GM12892 (cell line): ENCODE results near the gene S100A12.

Experiments used
- POLR2A ChIP-seq: IDR thresholded peaks from 2 replicates; pipeline ENCODE4 v1.6.1; 2011; ENCODE audit warnings: low read depth, low read length, control low read depth
- POLR2AphosphoS5 ChIP-seq: IDR thresholded peaks from 2 replicates; pipeline ENCODE4 v1.6.1; 2011; ENCODE audit warnings: low read depth, low read length, control low read depth
- TAF1 ChIP-seq: IDR thresholded peaks from 2 replicates; pipeline ENCODE4 v1.6.1; 2011; ENCODE audit warnings: low read depth, mild to moderate bottlenecking, control low read depth, low read length, borderline replicate concordance

- TF ChIP-seq POLR2AphosphoS5 (no peak), POLR2A (no peak), TAF1 (no peak)
Observed at GRCh38 chr1:153400244-153400643, 24.8 kb upstream of the S100A12 start.
